GM13977 (cell line): ENCODE measurements around the gene SLC2A5.
A peak's percentile ranks its signal among the peaks of the same experiment; 100 is the strongest.

Source experiments
- DNase-seq: peaks from one replicate; pipeline ENCODE4 v3.0.0; 2012; ENCODE audit warnings: low spot score
- in situ Hi-C: fragments of 300-500 bp; cut with MboI; formaldehyde crosslinking; loops from one replicate; pipeline ENCODE4 v1.12.0; 2022; ENCODE audit warnings: low sequenced_read_pairs, low pct_unique_long_range_greater_than_20kb, mixed read lengths, inconsistent platforms; ENCODE audit not compliant: unreplicated experiment
- TF ChIP-seq, protein P1 (sequence below): IDR thresholded peaks from 2 replicates; pipeline ENCODE4 v1.5.1; 2012; ENCODE audit warnings: mild to moderate bottlenecking, control low read depth; ENCODE audit not compliant: insufficient read depth; ENCODE audit errors: extremely low read depth, missing control alignments

SLC2A5 gene

GRCh38 chr1:9039761-9040658 is 29.4 kb downstream of the SLC2A5 start:
- in situ Hi-C loops, result no loop called here
- DNase-seq, result no peak
- TF ChIP-seq, protein P1, sequence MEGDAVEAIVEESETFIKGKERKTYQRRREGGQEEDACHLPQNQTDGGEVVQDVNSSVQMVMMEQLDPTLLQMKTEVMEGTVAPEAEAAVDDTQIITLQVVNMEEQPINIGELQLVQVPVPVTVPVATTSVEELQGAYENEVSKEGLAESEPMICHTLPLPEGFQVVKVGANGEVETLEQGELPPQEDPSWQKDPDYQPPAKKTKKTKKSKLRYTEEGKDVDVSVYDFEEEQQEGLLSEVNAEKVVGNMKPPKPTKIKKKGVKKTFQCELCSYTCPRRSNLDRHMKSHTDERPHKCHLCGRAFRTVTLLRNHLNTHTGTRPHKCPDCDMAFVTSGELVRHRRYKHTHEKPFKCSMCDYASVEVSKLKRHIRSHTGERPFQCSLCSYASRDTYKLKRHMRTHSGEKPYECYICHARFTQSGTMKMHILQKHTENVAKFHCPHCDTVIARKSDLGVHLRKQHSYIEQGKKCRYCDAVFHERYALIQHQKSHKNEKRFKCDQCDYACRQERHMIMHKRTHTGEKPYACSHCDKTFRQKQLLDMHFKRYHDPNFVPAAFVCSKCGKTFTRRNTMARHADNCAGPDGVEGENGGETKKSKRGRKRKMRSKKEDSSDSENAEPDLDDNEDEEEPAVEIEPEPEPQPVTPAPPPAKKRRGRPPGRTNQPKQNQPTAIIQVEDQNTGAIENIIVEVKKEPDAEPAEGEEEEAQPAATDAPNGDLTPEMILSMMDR, result no peak

GRCh38 chr1:9038881-9039760 is 30.3 kb downstream of the SLC2A5 start:
- no peak for DNase-seq
- TF ChIP-seq, protein P1, result no peak
- in situ Hi-C loops, result no loop called here

DNA sequence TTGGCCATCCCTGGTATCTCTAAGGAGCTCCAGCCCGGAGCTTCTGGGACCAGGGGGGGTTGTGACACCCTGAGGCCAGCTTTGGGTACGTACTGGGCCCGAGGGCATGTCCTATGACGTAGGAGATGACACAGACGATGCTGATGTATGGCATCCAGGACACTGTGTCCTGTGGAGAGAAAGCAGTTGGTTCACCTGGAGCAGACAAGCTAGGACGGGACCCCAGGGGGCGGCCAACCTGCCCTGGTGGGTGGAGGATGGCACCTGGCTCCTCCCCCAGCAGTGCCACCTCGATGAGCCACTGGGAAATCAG is 31.1 kb downstream of the SLC2A5 start:
- TF ChIP-seq, protein P1, result no peak
- no peak for DNase-seq
- in situ Hi-C loops, result no loop called here

DNA sequence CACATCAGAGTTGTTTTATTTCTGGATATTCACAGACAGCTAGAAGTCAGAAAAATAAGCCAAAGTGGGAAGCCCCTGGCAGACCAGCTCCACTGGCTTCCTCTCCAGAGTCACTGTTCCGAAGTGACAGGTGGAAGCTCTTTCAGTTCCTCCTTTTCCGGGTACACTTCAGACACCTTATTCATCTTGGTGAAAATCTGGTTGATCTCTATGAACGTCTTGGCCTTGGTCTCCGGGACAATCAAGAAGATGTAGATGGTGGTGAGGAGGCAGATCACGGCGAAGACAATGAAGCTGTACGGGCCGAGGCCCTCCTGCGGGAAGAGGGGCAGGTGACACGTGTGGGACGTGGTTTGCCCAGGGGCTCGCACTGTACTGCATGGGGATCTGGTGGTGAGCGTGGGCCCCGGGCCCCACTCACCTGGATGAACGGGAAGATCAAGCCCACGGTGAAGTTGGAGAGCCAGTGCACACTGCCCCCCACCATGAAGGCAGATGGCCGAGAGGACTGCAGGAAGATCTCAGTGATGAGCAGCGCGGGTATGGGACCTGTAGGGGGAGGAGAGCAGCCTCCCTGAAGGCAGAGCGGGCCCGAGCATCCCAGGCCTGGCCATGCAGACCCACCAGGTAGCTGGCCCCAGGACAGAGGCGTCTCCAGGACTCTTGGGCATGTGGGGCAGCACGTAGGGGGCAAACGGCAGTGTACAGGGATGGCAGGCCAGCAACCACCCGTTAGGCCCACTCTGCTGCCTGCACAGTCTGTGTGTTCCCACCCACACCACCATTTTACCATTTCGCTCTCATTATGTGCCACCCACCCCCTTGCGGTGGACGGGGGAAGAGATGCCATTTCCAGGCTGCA is 31.7 kb downstream of the SLC2A5 start:
- in situ Hi-C loops, result no loop called here
- TF ChIP-seq, protein P1, result no peak
- peak; percentile 62 for DNase-seq

- TF ChIP-seq, protein P1, result no peak
- in situ Hi-C loops, result no loop called here
- no peak for DNase-seq
Measured at GRCh38 chr1:9035226-9035625, 34.2 kb downstream of the SLC2A5 start.

GRCh38 chr1:9033363-9033762 is 36.1 kb downstream of the SLC2A5 start:
- TF ChIP-seq, protein P1, result no peak
- no peak for DNase-seq
- in situ Hi-C loops, result no loop called here
